GM12878 (cell line): ENCODE measurements around the gene COMT.

Source experiments
- ATF2 ChIP-seq: IDR thresholded peaks from 2 replicates; pipeline ENCODE4 v1.6.1; 2012; ENCODE audit warnings: low read length, inconsistent platforms
- CTCF ChIP-seq, 3 experiments: IDR thresholded peaks in 2 of 3; conservative IDR thresholded peaks in 1 of 3; 2 replicates each; pipeline ENCODE4 v1.5.1; 2011; ENCODE audit warnings: low read depth in 3 of 3, low read length in 3 of 3, mild to moderate bottlenecking in 3 of 3, control low read depth in 2 of 3, moderate library complexity in 2 of 3, inconsistent platforms in 1 of 3, mixed read lengths in 1 of 3; ENCODE audit not compliant: control insufficient read depth in 2 of 3, insufficient read depth in 1 of 3; ENCODE audit errors: extremely low read depth in 1 of 3
- EP300 ChIP-seq, 2 experiments: fragments of 150-350 bp in 1 of 2; IDR thresholded peaks; 2 replicates each; pipeline ENCODE4 v1.6.1; 2011 to 2012; ENCODE audit warnings: low read depth in 2 of 2, low read length in 2 of 2, borderline replicate concordance in 1 of 2, improper control_type of control experiment in 1 of 2, inconsistent platforms in 1 of 2; ENCODE audit not compliant: control insufficient read depth in 1 of 2
- EZH2 ChIP-seq: IDR thresholded peaks from 2 replicates; pipeline ENCODE4 v1.6.1; 2012; ENCODE audit warnings: low read depth, mild to moderate bottlenecking, control low read depth, inconsistent platforms, low read length, borderline replicate concordance; ENCODE audit not compliant: control insufficient read depth
- MTA2 ChIP-seq: fragments of 450-650 bp; IDR thresholded peaks from 2 replicates; pipeline ENCODE4 v1.6.1; 2016; ENCODE audit warnings: low read depth, mild to moderate bottlenecking, moderate library complexity
- SMAD1 ChIP-seq: fragments of 450-650 bp; IDR thresholded peaks from 2 replicates; pipeline ENCODE4 v1.6.1; 2018; ENCODE audit warnings: mild to moderate bottlenecking, low read depth; ENCODE audit not compliant: partially characterized antibody

GRCh38 chr22:19995611-19996339 lies 54.2 kb downstream of the COMT start:
- TF ChIP-seq EZH2 (no peak), MTA2 (no peak), EP300 (IDR thresholded peaks at IDR 0.05; ENCODE audit: borderline replicate concordance in 1 of 2, control insufficient read depth in 1 of 2, low read depth in 2 of 2, low read length in 2 of 2) (no peak), SMAD1 (no peak), CTCF (IDR thresholded peaks at IDR 0.05 in 2 of 3, conservative IDR thresholded peaks at IDR 0.05 in 1 of 3; ENCODE audit: control insufficient read depth in 2 of 3, extremely low read depth in 1 of 3, insufficient read depth in 1 of 3, low read depth in 3 of 3, low read length in 3 of 3) (no peak), ATF2 (no peak)
